ENCODE results near the gene ATG16L2. TPM values are rescaled to one million over a fixed set of nuclear protein-coding genes. Genes with fewer than 3 reads are reported as not detected.

Gene ATG16L2
- total RNA-seq, 2 experiments from 2014 or later = 58.3 to 61.6 TPM

- intact Hi-C loops (cut with DNase I, micrococcal nuclease) = no loop called here
- no peak for ATAC-seq (ENCODE audit: poor library complexity)
- Histone ChIP-seq H3K4me1 (ENCODE audit: insufficient read depth, low read length) (peaks cover 4% of the 10 kb centered on the region), H3K36me3 (ENCODE audit: insufficient read depth, low read length) (peaks cover 57% of the 10 kb centered on the region), H3K27me3 (ENCODE audit: control insufficient read depth in 1 of 2, insufficient read depth in 2 of 2, low read length in 2 of 2) (no peaks in the 10 kb centered on the region), H3K9me3 (ENCODE audit: control insufficient read depth in 1 of 2, insufficient read depth in 1 of 2, low read length in 2 of 2) (no peaks in the 10 kb centered on the region), H3K4me3 (ENCODE audit: low read length) (no peak overlapping the region), H3K27ac (ENCODE audit: low read depth in 1 of 2, low read length in 2 of 2) (no peak overlapping the region)
- DNase-seq = no peak
- H3K27ac Mint-ChIP-seq = no peak overlapping the region
- peaks cover 67% of the 10 kb centered on the region for H3K36me3 Mint-ChIP-seq (ENCODE audit: low read depth)
- POLR2A ChIA-PET = interaction anchor here (1.2 kb wide), 1 partner anchor 17 kb away, joined by 4 read pairs; no protein-coding TSS in a partner anchor
- no peaks in the 10 kb centered on the region for H3K9me3 Mint-ChIP-seq
- H3K4me3 Mint-ChIP-seq = no peak overlapping the region
- no peaks in the 10 kb centered on the region for H3K27me3 Mint-ChIP-seq
- TF ChIP-seq CTCF (IDR thresholded peaks at IDR 0.05) = no peak
- CTCF ChIA-PET = no interaction called here
- peaks cover 6% of the 10 kb centered on the region for H3K4me1 Mint-ChIP-seq (ENCODE audit: low read depth)
These were observed 30.1 kb downstream of the ATG16L2 start for GRCh38 chr11:72844356-72844755.

- ATAC-seq (ENCODE audit: poor library complexity) (peak; percentile 64), DNase-seq (peak in 12 of 14 experiments; percentile 23 to 72 (median 32))
- Mint-ChIP-seq H3K27me3 (no peaks in the 10 kb centered on the region), H3K9me3 (no peaks in the 10 kb centered on the region), H3K27ac (peak overlapping the region; percentile 25), H3K4me1 (ENCODE audit: low read depth) (peaks cover 12% of the 10 kb centered on the region), H3K4me3 (no peak overlapping the region), H3K36me3 (ENCODE audit: low read depth) (peaks cover 34% of the 10 kb centered on the region)
- no peak overlapping the region for H3K4me3 ChIP-seq (ENCODE audit: low read length)
- ChIA-PET POLR2A (interaction anchor here (0.6 kb wide), 1 partner anchor 41 kb away, joined by 5 read pairs; no protein-coding TSS in a partner anchor), CTCF (interaction anchor here (2.1 kb wide), 1 partner anchor 124 kb away, joined by 5 read pairs; no protein-coding TSS in a partner anchor)
- intact Hi-C loops (cut with DNase I, micrococcal nuclease) = loop anchor here (1.0 to 5.0 kb wide), 3 partner anchors 124 to 262 kb away; no protein-coding TSS in a partner anchor
- TF ChIP-seq CTCF (IDR thresholded peaks at IDR 0.05) = peak; percentile 72
- H3K27ac ChIP-seq (ENCODE audit: low read depth in 1 of 2, low read length in 2 of 2) = no peak overlapping the region
- peaks cover 4% of the 10 kb centered on the region for H3K4me1 ChIP-seq (ENCODE audit: insufficient read depth, low read length)
- no peaks in the 10 kb centered on the region for H3K9me3 ChIP-seq (ENCODE audit: control insufficient read depth in 1 of 2, insufficient read depth in 1 of 2, low read length in 2 of 2)
- H3K27me3 ChIP-seq (ENCODE audit: control insufficient read depth in 1 of 2, insufficient read depth in 2 of 2, low read length in 2 of 2) = no peaks in the 10 kb centered on the region
- H3K36me3 ChIP-seq (ENCODE audit: insufficient read depth, low read length) = peaks cover 13% of the 10 kb centered on the region
These were observed 34.7 kb downstream of the ATG16L2 start for GRCh38 chr11:72848846-72849466.

- Mint-ChIP-seq H3K27me3 (no peaks in the 10 kb centered on the region), H3K4me3 (no peak overlapping the region), H3K36me3 (ENCODE audit: low read depth) (peaks cover 18% of the 10 kb centered on the region), H3K4me1 (ENCODE audit: low read depth) (peaks cover 12% of the 10 kb centered on the region), H3K27ac (no peak overlapping the region), H3K9me3 (no peaks in the 10 kb centered on the region)
- CTCF ChIA-PET = interaction anchor here (2.1 kb wide), 1 partner anchor 126 kb away, joined by 5 read pairs; no protein-coding TSS in a partner anchor
- intact Hi-C loops (cut with DNase I, micrococcal nuclease) = loop anchor here in 1 of 2 experiments (1.0 kb wide), 1 partner anchor 120 kb away; no protein-coding TSS in a partner anchor
- ATAC-seq (ENCODE audit: poor library complexity) (no peak), DNase-seq (no peak)
- Histone ChIP-seq H3K4me3 (ENCODE audit: low read length) (no peak overlapping the region), H3K27ac (ENCODE audit: low read depth in 1 of 2, low read length in 2 of 2) (no peak overlapping the region), H3K36me3 (ENCODE audit: insufficient read depth, low read length) (peaks cover 10% of the 10 kb centered on the region), H3K4me1 (ENCODE audit: insufficient read depth, low read length) (peaks cover 4% of the 10 kb centered on the region), H3K9me3 (ENCODE audit: control insufficient read depth in 1 of 2, insufficient read depth in 1 of 2, low read length in 2 of 2) (no peaks in the 10 kb centered on the region), H3K27me3 (ENCODE audit: control insufficient read depth in 1 of 2, insufficient read depth in 2 of 2, low read length in 2 of 2) (no peaks in the 10 kb centered on the region)
- TF ChIP-seq CTCF (IDR thresholded peaks at IDR 0.05) = no peak
- POLR2A ChIA-PET = no interaction called here
These were observed 36.6 kb downstream of the ATG16L2 start for GRCh38 chr11:72850832-72851231.
